Suprapubic skin (tissue), 4 donors: Measurements from ENCODE around the gene ARVCF. TPM values are rescaled to one million over a fixed set of nuclear protein-coding genes. Genes with fewer than 3 reads are reported as not detected.

Source experiments
- DNase-seq, 2 donors: peaks; one replicate each; pipeline ENCODE4 v3.0.0-alpha.2; 2019; ENCODE audit warnings: low spot score in 2 of 2
- H3K27ac ChIP-seq: fragments of 200-600 bp; sonication (generic); one replicate; pipeline ENCODE4 v1.5.1; 2019
- H3K27me3 ChIP-seq: fragments of 200-600 bp; sonication (generic); one replicate; pipeline ENCODE4 v1.5.1; 2019
- H3K36me3 ChIP-seq: fragments of 200-600 bp; sonication (generic); one replicate; pipeline ENCODE4 v1.5.1; 2019
- H3K4me1 ChIP-seq: fragments of 200-600 bp; sonication (generic); one replicate; pipeline ENCODE4 v1.5.1; 2019
- H3K4me3 ChIP-seq: fragments of 200-600 bp; sonication (generic); one replicate; pipeline ENCODE4 v1.5.1; 2019; ENCODE audit warnings: mild to moderate bottlenecking
- H3K9me3 ChIP-seq: fragments of 200-600 bp; sonication (generic); one replicate; pipeline ENCODE4 v1.5.1; 2019
- CTCF ChIP-seq, 2 donors: fragments of 200-600 bp in 1 of 2; fragments of 450-650 bp in 1 of 2; sonication (generic) in 1 of 2; IDR thresholded peaks; one replicate each; pipeline ENCODE4 v1.5.1; 2016 to 2019; ENCODE audit warnings: antibody characterized with exemption in 2 of 2, mild to moderate bottlenecking in 1 of 2, moderate library complexity in 1 of 2
- EP300 ChIP-seq: sonication (generic); formaldehyde crosslinking; IDR thresholded peaks from one replicate; pipeline ENCODE4 v1.6.1; 2017; ENCODE audit warnings: antibody characterized with exemption
- POLR2A ChIP-seq, 2 donors: fragments of 450-650 bp; IDR thresholded peaks; one replicate each; pipeline ENCODE4 v1.6.1; 2017; ENCODE audit warnings: antibody characterized with exemption in 2 of 2, mild to moderate bottlenecking in 2 of 2, moderate library complexity in 2 of 2
- POLR2AphosphoS5 ChIP-seq, 3 donors: sonication (generic); formaldehyde crosslinking; IDR thresholded peaks; one replicate each; pipeline ENCODE4 v1.6.1; 2017; ENCODE audit warnings: antibody characterized with exemption in 3 of 3
- WGBS: methylation state at CpG from one replicate; pipeline ENCODE4 v1.1.5; 2018; 5-methylcytosine and 5-hydroxymethylcytosine counted together
- total RNA-seq, 4 donors: library from RNA; depleted of rRNA; stranded (reverse); fragments of >200 nt; gene quantifications; one replicate each; pipeline ENCODE4 v1.1.0, GENCODE V29; 2016

ARVCF gene
- 10 to 100 TPM; 22.9 to 38.4 (median 26.0) TPM for total RNA-seq

- Histone ChIP-seq H3K27me3 (no peaks in the 10 kb centered on the region), H3K27ac (no peak within 1 kb of the TSS), H3K4me3 (peak within 1 kb of the TSS; percentile 85), H3K4me1 (peaks cover 37% of the 10 kb centered on the region), H3K9me3 (no peaks in the 10 kb centered on the region), H3K36me3 (no peaks in the 10 kb centered on the region)
- peak; percentile 93 to 96 for DNase-seq
- TF ChIP-seq CTCF (IDR thresholded peaks at IDR 0.05): peak in 1 of 2 donors; percentile 21
- TF ChIP-seq POLR2A (IDR thresholded peaks at IDR 0.05): no peak
- 22% methylated on average over 4 of the region's 79 CpGs for WGBS
Observed at GRCh38 chr22:20016734-20017621, at the start of gene ARVCF. TSS of gene ARVCF (minus strand) at chr22:20016823. CDS start at chr22:19990794, 26,029 bp downstream.

DNA sequence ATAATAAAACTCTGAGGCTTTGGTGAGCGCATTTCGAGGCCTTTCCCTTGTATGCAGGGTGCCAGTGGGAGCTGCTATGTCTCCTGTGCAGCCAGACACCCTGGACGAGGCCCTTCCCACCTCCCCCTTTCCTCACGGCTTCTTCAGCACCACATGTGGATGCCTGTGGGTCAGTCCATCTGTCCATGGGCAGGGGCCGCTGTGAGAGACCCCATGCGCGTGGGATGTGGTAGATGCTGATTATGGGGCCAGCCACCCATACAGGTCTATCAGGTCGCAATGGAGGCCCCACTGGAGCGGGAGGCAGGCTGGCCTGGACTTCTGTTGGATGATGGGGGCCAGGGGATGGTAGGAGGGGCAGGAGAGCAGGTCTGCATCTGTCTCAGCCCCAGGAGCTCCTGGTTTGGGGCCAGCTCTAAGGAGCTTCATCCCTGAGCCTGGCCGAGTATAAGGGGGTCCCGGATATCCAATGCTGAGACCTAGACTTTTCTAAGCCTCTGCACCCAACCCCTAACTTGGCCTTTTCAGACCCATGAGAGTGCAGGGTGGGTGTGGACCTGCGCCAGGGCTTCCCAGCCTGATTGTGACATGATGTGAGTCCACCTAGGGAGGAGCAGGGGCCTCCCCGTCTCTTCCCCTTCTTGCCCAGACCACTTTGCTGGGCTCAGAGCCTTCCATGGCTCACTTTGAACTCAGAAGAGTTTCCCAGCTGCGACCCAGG lies 49.4 kb upstream of the ARVCF start:
- Histone ChIP-seq H3K36me3 (peaks cover 46% of the 10 kb centered on the region), H3K27me3 (no peaks in the 10 kb centered on the region), H3K27ac (no peak overlapping the region), H3K4me3 (no peak overlapping the region), H3K4me1 (peaks cover 18% of the 10 kb centered on the region), H3K9me3 (no peaks in the 10 kb centered on the region)
- no peak for DNase-seq
- WGBS: 87% methylated on average over 7 of the region's 14 CpGs
- TF ChIP-seq POLR2AphosphoS5 (IDR thresholded peaks at IDR 0.05) (no peak), POLR2A (IDR thresholded peaks at IDR 0.05) (no peak), CTCF (IDR thresholded peaks at IDR 0.05) (no peak), EP300 (no peak)

DNA sequence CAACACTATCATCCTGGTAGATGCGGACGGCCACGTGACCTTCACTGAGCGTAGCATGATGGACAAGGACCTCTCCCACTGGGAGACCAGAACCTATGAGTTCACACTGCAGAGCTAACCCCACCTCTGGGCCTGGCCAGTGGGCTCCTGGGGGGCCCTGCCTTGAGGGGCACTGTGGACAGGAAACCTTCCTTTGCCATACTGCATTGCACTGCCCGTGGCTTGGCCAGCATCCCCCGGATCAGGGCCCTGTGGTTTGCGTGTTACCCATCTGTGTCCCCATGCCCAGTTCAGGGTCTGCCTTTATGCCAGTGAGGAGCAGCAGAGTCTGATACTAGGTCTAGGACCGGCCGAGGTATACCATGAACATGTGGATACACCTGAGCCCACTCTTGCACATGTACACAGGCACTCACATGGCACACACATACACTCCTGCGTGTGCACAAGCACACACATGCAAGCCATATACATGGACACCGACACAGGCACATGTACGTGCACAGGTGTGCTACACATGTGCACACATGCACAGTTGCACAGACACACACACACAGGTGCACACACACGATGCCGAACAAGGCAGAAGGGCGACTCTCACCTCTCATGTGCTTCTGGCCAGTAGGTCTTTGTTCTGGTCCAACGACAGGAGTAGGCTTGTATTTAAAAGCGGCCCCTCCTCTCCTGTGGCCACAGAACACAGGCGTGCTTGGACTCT lies 48.1 kb upstream of the ARVCF start:
- peaks cover 53% of the 10 kb centered on the region for H3K36me3 ChIP-seq
- no peak for TF ChIP-seq EP300
- no peak for TF ChIP-seq CTCF (IDR thresholded peaks at IDR 0.05)
- no peak for TF ChIP-seq POLR2AphosphoS5 (IDR thresholded peaks at IDR 0.05)
- TF ChIP-seq POLR2A (IDR thresholded peaks at IDR 0.05): no peak
- no peak overlapping the region for H3K27ac ChIP-seq
- H3K4me1 ChIP-seq: peaks cover 19% of the 10 kb centered on the region
- DNase-seq: no peak
- no peaks in the 10 kb centered on the region for H3K27me3 ChIP-seq
- no peak overlapping the region for H3K4me3 ChIP-seq
- no peaks in the 10 kb centered on the region for H3K9me3 ChIP-seq
- 92% methylated on average over 11 of the region's 18 CpGs for WGBS

DNA sequence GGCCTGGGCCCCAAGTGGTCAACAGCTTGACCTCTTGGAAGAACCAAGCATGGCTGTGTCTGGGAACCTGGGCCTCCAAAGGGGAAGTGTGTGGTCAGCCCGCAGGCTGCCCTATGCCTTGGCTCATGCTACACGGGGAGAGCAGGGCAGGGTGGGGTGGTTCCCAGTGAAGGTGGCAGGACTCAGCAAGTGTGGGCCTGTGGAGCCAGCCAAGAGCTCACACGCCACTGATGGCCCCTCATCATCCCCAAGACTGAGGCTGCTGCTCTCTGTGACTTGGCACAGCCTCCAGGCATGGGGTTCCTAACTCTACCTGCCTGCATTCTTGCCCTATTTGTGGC lies 47.5 kb upstream of the ARVCF start:
- Histone ChIP-seq H3K4me1 (peaks cover 19% of the 10 kb centered on the region), H3K27me3 (no peaks in the 10 kb centered on the region), H3K27ac (no peak overlapping the region), H3K9me3 (no peaks in the 10 kb centered on the region), H3K4me3 (no peak overlapping the region), H3K36me3 (peaks cover 53% of the 10 kb centered on the region)
- TF ChIP-seq POLR2AphosphoS5 (IDR thresholded peaks at IDR 0.05): no peak
- TF ChIP-seq CTCF (IDR thresholded peaks at IDR 0.05): no peak
- no peak for TF ChIP-seq POLR2A (IDR thresholded peaks at IDR 0.05)
- no peak for TF ChIP-seq EP300
- 100% methylated on average over 1 of the region's 3 CpGs for WGBS
- DNase-seq: no peak
